GM06990 (cell line): Measurements from ENCODE around the gene LRP1.

Experiments used
- DNase-seq: peaks from one replicate; pipeline ENCODE4 v3.0.0-alpha.2; 2011; ENCODE audit not compliant: insufficient read length; ENCODE audit errors: extremely low read depth
- H3K27me3 ChIP-seq: replicated peaks from 2 replicates; pipeline ENCODE4 v1.6.0; 2011; ENCODE audit warnings: low read length; ENCODE audit not compliant: control insufficient read depth, insufficient read depth
- H3K36me3 ChIP-seq: 2 replicates; pipeline ENCODE4 v1.5.1; 2011; ENCODE audit warnings: low read length; ENCODE audit not compliant: control insufficient read depth, insufficient read depth
- H3K4me3 ChIP-seq: replicated peaks from 2 replicates; pipeline ENCODE4 v1.5.1; 2011; ENCODE audit warnings: low read depth, mild to moderate bottlenecking, control low read depth, low read length
- CTCF ChIP-seq: IDR thresholded peaks from 2 replicates; pipeline ENCODE4 v1.5.1; 2011; ENCODE audit warnings: low read length, control low read depth, mild to moderate bottlenecking, inconsistent platforms; ENCODE audit not compliant: insufficient read depth, poor library complexity, severe bottlenecking

The LRP1 gene

DNA sequence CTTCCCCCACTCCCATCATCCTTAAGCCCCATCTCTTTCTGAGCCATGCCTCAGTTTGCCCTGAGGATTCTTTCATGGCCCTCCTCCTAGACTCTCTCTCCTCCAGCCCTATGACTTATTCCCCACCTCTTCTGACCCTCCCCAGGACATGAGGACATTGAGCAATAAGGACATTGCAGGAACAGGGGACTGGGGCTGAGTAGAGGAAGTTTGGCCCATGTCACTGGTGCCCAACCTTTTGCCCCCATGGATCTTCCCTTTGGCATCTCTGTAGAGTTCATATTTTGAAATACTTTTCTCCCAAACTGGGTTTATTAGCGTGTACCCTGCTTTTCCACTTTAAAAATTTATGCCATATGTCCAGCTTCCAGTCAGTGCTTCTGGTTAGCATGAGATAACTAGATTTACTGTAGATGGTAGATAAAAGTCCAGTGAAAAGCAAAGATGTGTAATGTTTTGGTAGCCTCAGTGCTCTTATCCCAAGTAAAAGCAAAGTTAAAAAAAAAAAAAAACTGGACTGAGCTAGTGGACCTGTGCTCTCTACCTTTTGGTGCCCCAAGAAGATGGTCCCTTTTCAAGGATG lies 25.2 kb downstream of the LRP1 start:
- DNase-seq, result no peak
- Histone ChIP-seq H3K27me3 (no peaks in the 10 kb centered on the region), H3K36me3 (no peaks in the 10 kb centered on the region), H3K4me3 (no peak overlapping the region)
- TF ChIP-seq CTCF, result no peak

DNA sequence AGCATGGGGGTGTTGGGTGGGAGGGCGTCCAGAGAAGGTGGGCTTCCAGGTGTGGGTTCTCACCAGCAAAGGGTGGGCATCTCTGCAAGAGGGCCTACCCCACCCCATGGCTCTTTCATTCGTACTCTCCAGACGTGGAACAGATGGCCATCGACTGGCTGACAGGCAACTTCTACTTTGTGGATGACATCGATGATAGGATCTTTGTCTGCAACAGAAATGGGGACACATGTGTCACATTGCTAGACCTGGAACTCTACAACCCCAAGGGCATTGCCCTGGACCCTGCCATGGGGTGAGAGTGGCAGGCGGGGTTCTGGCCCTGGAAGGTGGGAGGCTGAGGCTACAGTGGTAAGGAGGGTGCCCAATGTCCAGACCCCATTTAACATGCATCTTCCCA lies 25.8 kb downstream of the LRP1 start:
- DNase-seq, result no peak
- H3K36me3 ChIP-seq, result no peaks in the 10 kb centered on the region
- H3K27me3 ChIP-seq, result no peaks in the 10 kb centered on the region
- H3K4me3 ChIP-seq, result no peak overlapping the region
- no peak for TF ChIP-seq CTCF

GRCh38 chr12:57154804-57155434 lies 26.6 kb downstream of the LRP1 start:
- H3K4me3 ChIP-seq, result no peak overlapping the region
- H3K36me3 ChIP-seq, result no peaks in the 10 kb centered on the region
- H3K27me3 ChIP-seq, result no peaks in the 10 kb centered on the region
- TF ChIP-seq CTCF, result no peak
- DNase-seq, result no peak

GRCh38 chr12:57156701-57157403 lies 28.6 kb downstream of the LRP1 start:
- no peak overlapping the region for H3K4me3 ChIP-seq
- no peak for DNase-seq
- H3K36me3 ChIP-seq, result no peaks in the 10 kb centered on the region
- no peak for TF ChIP-seq CTCF
- H3K27me3 ChIP-seq, result no peaks in the 10 kb centered on the region

DNA sequence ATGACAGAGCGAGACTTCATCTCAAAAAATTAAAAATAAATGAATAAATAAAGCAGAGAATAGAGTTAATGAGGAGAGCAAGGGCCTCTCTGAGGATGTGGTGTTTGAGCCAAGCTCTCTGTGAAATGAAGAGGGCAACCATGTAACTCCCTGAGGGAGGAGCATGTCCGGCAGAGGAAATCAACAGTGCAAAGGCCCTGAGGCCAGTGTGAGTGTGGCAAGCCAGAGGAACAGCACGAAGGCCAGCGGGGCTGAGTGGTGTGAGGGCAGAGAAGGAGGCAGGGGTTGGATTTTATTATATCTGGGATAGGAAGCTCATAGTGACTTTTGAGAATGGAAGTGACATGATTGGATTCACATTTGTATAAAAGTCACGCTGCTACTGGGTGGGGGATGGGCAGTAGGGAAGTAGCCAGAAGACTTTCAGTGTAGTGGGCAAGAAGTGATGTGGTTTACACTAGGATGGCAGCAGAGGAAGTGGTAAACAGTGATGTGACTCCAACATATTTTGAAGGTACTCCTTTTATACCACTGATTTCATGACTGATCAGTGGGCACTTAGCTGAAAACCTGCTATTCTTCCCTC lies 29.4 kb downstream of the LRP1 start:
- Histone ChIP-seq H3K36me3 (no peaks in the 10 kb centered on the region), H3K27me3 (no peaks in the 10 kb centered on the region), H3K4me3 (no peak overlapping the region)
- TF ChIP-seq CTCF, result no peak
- no peak for DNase-seq
